ENCODE results near the gene SUPT5H.

DNA sequence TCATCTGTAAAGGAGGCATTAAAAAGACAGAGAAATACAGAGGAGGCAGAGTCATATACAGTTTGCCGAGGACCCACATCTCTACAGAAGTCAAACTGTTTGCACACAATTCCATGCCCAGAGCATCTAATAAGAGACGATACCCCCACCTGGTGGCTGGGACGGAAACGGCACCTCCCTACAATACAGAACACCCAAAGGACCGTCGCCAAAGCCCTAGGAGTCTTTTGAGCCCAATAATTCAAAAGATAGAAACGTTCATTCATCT lies 33.6 kb upstream of the SUPT5H start:
- TF ChIP-seq, protein P1, sequence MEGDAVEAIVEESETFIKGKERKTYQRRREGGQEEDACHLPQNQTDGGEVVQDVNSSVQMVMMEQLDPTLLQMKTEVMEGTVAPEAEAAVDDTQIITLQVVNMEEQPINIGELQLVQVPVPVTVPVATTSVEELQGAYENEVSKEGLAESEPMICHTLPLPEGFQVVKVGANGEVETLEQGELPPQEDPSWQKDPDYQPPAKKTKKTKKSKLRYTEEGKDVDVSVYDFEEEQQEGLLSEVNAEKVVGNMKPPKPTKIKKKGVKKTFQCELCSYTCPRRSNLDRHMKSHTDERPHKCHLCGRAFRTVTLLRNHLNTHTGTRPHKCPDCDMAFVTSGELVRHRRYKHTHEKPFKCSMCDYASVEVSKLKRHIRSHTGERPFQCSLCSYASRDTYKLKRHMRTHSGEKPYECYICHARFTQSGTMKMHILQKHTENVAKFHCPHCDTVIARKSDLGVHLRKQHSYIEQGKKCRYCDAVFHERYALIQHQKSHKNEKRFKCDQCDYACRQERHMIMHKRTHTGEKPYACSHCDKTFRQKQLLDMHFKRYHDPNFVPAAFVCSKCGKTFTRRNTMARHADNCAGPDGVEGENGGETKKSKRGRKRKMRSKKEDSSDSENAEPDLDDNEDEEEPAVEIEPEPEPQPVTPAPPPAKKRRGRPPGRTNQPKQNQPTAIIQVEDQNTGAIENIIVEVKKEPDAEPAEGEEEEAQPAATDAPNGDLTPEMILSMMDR (IDR thresholded peaks at IDR 0.05), result peak; percentile 85 to 99 (median 98)
- no peak for TF ChIP-seq POLR2A (IDR thresholded peaks at IDR 0.05)

All from prostate gland (tissue), 2 donors.